Kidney (tissue), 14 donors: ENCODE measurements around the gene ZNF831. TPM values are rescaled to one million over a fixed set of nuclear protein-coding genes. Genes with fewer than 3 reads are reported as not detected.
A peak's percentile ranks its signal among the peaks of the same experiment; 100 is the strongest.

Experiments used
- DNase-seq, 5 donors: peaks; one replicate each; pipeline ENCODE4 v3.0.0-alpha.2; 2013 to 2020
- FAIRE-seq: peaks from 2 replicates; lab custom pipeline; 2012; peaks lifted over from hg19 to GRCh38; lab: Jason Lieb, UNC
- H3K27ac ChIP-seq, 2 donors: one replicate each; pipeline ENCODE4 v1.7.0; 2013; ENCODE audit warnings: low read depth in 2 of 2, low read length in 2 of 2, inconsistent platforms in 1 of 2
- H3K27me3 ChIP-seq: one replicate; pipeline ENCODE4 v1.7.1; 2013; ENCODE audit warnings: low read length, inconsistent platforms; ENCODE audit not compliant: control insufficient read depth, insufficient read depth
- H3K36me3 ChIP-seq, 3 donors: one replicate each; pipeline versions ENCODE4 v1.7.0 to v1.7.1; 2013; ENCODE audit warnings: low read length in 3 of 3, control low read depth in 1 of 3, inconsistent platforms in 1 of 3; ENCODE audit not compliant: insufficient read depth in 3 of 3, control insufficient read depth in 2 of 3
- H3K4me1 ChIP-seq, 3 donors: one replicate each; pipeline versions ENCODE4 v1.7.0 to v1.7.1; 2013; ENCODE audit warnings: low read length in 3 of 3, inconsistent platforms in 1 of 3, low read depth in 1 of 3; ENCODE audit not compliant: control insufficient read depth in 2 of 3, insufficient read depth in 2 of 3
- H3K4me3 ChIP-seq, 3 donors: one replicate each; pipeline versions ENCODE4 v1.7.0 to v1.8.1; 2013; ENCODE audit warnings: low read length in 3 of 3, control low read depth in 1 of 3, inconsistent platforms in 1 of 3
- H3K9ac ChIP-seq, 3 donors: one replicate each; pipeline versions ENCODE4 v1.7.0 to v1.7.1; 2013; ENCODE audit warnings: low read length in 3 of 3, control low read depth in 1 of 3, inconsistent platforms in 1 of 3
- H3K9me3 ChIP-seq, 3 donors: one replicate each; pipeline versions ENCODE4 v1.7.0 to v1.7.1; 2013; ENCODE audit warnings: low read length in 3 of 3, control low read depth in 1 of 3, inconsistent platforms in 1 of 3; ENCODE audit not compliant: control insufficient read depth in 2 of 3, insufficient read depth in 1 of 3
- CTCF ChIP-seq: IDR thresholded peaks from 3 replicates; pipeline ENCODE4 v1.5.1; 2012; ENCODE audit warnings: mild to moderate bottlenecking, moderate library complexity, borderline replicate concordance; ENCODE audit not compliant: insufficient read depth; ENCODE audit errors: extremely low read depth
- intact Hi-C: fragments of 100-400 bp; cut with DNase I; formaldehyde crosslinking; loops from one replicate; pipeline ENCODE4 v1.11.1; 2022
- polyA plus RNA-seq: library from polyadenylated mRNA; stranded (reverse); fragments of 350-450 nt; fragmentation: Illumina TruSeq; extraction: RNeasy Lipid Tissue Mini Kit (QIAGEN cat#74804); gene quantifications from one replicate; pipeline ENCODE4 v1.2.3, GENCODE V29; 2014; ENCODE audit warnings: low read depth, low replicate concordance; ENCODE audit not compliant: insufficient read depth
- total RNA-seq: library from RNA; stranded (reverse); fragmentation: NEBNext Ultra II Directional; extraction: Animal tissue kit (Norgen Biotek cat#: 25700); gene quantifications from one replicate; pipeline ENCODE4 v1.2.1, GENCODE V29; 2021
- donor health status: control.
- donor health status: control.
- donor health status: control.
- donor health status: control.
- donor health status: control.
- donor health status: DM: yes; HTN: yes; CAD: no.
- donor health status: Normal renal cell carcinoma (clear cell type).

ZNF831 gene
- total and polyA plus RNA-seq, 2 donors from 2014 or later: 0.04 to 1.9 TPM

- TF ChIP-seq CTCF: no peak
- Histone ChIP-seq H3K9ac (no peak overlapping the region), H3K9me3 (no peaks in the 10 kb centered on the region), H3K27ac (no peak overlapping the region), H3K4me1 (no peaks in the 10 kb centered on the region), H3K36me3 (no peaks in the 10 kb centered on the region), H3K4me3 (no peak overlapping the region), H3K27me3 (no peaks in the 10 kb centered on the region)
- peak in 1 of 5 donors; percentile 58 for DNase-seq
- intact Hi-C loops: no loop called here
- no peak for FAIRE-seq
Observed at GRCh38 chr20:59191036-59191755, 27.6 kb downstream of the ZNF831 start.

GRCh38 chr20:59191756-59192532 lies 28.3 kb downstream of the ZNF831 start:
- H3K27me3 ChIP-seq: no peaks in the 10 kb centered on the region
- DNase-seq: peak in 1 of 5 donors; percentile 72
- H3K27ac ChIP-seq: no peak overlapping the region
- FAIRE-seq: no peak
- H3K9ac ChIP-seq: no peak overlapping the region
- no peak overlapping the region for H3K4me3 ChIP-seq
- no peaks in the 10 kb centered on the region for H3K9me3 ChIP-seq
- no peaks in the 10 kb centered on the region for H3K36me3 ChIP-seq
- no peak for TF ChIP-seq CTCF
- H3K4me1 ChIP-seq: no peaks in the 10 kb centered on the region
- intact Hi-C loops: no loop called here

- intact Hi-C loops: no loop called here
- TF ChIP-seq CTCF: no peak
- Histone ChIP-seq H3K36me3 (no peaks in the 10 kb centered on the region), H3K4me3 (no peak overlapping the region), H3K27me3 (no peaks in the 10 kb centered on the region), H3K27ac (no peak overlapping the region), H3K4me1 (no peaks in the 10 kb centered on the region), H3K9ac (no peak overlapping the region), H3K9me3 (no peaks in the 10 kb centered on the region)
- no peak for FAIRE-seq
- DNase-seq: peak in 2 of 5 donors; percentile 5 to 62
Observed at GRCh38 chr20:59192533-59192896, 28.9 kb downstream of the ZNF831 start.
